HepG2 (cell line): ENCODE results near the gene DIS3L2.

ENCODE experiments used
- CTCF ChIP-seq: sonication (generic); formaldehyde crosslinking; IDR thresholded peaks from 2 replicates; pipeline ENCODE4 v1.5.0; 2020; ENCODE audit warnings: mild to moderate bottlenecking, missing genetic modification reagents, moderate library complexity
- KDM6A ChIP-seq: IDR thresholded peaks from 2 replicates; pipeline ENCODE4 v1.6.1; 2016; ENCODE audit warnings: low read depth
- MBNL3 ChIP-seq: fragments of 250-450 bp; sonication (Bioruptor Pico); conservative IDR thresholded peaks from 2 replicates; pipeline ENCODE4 v1.8.0; 2022; ENCODE audit warnings: mild to moderate bottlenecking, inconsistent platforms
- NFE2L2 ChIP-seq: fragments of 150-350 bp; IDR thresholded peaks from 2 replicates; pipeline ENCODE4 v1.6.1; 2014; ENCODE audit warnings: low read length
- NKX3-1 ChIP-seq: sonication (generic); formaldehyde crosslinking; IDR thresholded peaks from 2 replicates; pipeline ENCODE4 v1.5.0; 2020; ENCODE audit warnings: missing genetic modification reagents
- U2AF2 ChIP-seq: fragments of 200-400 bp; formaldehyde crosslinking; IDR thresholded peaks from 2 replicates; pipeline ENCODE4 v1.6.1; 2017; ENCODE audit warnings: low read depth, mild to moderate bottlenecking, low read length
- ZBTB39 ChIP-seq: sonication (generic); formaldehyde crosslinking; IDR thresholded peaks from 2 replicates; pipeline ENCODE4 v1.5.0; 2020; ENCODE audit warnings: missing genetic modification reagents
- ZFY ChIP-seq: sonication (generic); formaldehyde crosslinking; IDR thresholded peaks from 2 replicates; pipeline ENCODE4 v1.4.0; 2020; ENCODE audit warnings: missing genetic modification reagents
- ZNF513 ChIP-seq: sonication (generic); formaldehyde crosslinking; conservative IDR thresholded peaks from 2 replicates; pipeline ENCODE4 v1.5.0; 2020; ENCODE audit warnings: missing genetic modification reagents

GRCh38 chr2:232353096-232353495 is 391.6 kb downstream of the DIS3L2 start:
- no peak for TF ChIP-seq MBNL3 (CRISPR knock-in tag)
- TF ChIP-seq NFE2L2: no peak
- TF ChIP-seq KDM6A: no peak
- TF ChIP-seq NKX3-1: no peak
- no peak for TF ChIP-seq U2AF2
- no peak for TF ChIP-seq ZBTB39 (CRISPR knock-in tag)
- TF ChIP-seq CTCF (CRISPR knock-in tag): no peak
- TF ChIP-seq ZFY (CRISPR knock-in tag): no peak
- TF ChIP-seq ZNF513: no peak
